UCSD-AML1 (cell line): Measurements from ENCODE around the gene SP7.
A peak's percentile ranks its signal among the peaks of the same experiment; 100 is the strongest.
"Not testable (repeated sequence)": the region's sequence is repeated elsewhere in the genome, so short reads cannot be mapped to it uniquely, and the experiment has no call there.

Source experiments
- DNase-seq: peaks from one replicate; lab custom pipeline; 2025; ENCODE audit not compliant: unreplicated experiment; lab: John Stamatoyannopoulos, UW

SP7 gene

GRCh38 chr12:53324113-53324778 lies 11.9 kb downstream of the SP7 start:
- peak; percentile 62 for DNase-seq

DNA sequence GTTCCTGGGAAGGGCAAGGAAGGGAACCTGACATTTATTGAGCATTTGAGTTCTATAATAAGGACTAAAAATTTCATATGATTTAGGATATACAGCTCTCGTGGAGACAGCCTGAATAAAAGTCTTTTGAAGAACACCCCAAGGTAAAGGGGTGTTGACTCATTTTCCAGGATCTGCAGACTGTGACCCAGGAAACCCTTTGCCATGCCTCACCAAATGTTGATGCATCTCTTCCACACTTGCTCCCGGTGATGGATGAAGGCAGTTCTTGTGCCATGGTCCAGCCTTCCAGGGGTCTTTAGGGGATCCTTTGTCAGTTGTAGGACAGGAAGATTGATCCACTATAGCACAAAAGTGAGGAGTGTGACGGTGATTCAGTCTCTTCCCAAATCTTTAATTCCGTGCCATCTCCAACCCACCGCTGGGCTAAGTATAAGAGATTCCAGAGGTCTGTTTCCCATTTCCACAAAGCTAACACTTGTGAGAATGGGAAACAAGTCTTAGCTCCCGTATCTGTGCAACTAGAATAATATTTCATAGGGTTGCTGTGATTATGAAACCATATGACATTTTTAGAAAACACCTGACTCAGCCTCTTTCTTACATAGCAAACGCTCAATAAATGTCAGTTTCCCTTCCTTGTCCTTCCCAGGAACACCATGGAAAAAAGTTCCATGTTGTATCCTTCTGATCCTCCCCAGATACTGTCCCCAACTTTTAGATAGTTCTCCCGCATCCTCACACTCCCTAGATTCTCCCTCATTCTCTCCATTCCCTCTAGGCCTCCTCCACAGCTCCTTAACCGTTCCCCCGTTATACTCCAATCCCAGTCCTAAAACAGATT lies 15.6 kb downstream of the SP7 start:
- no peak for DNase-seq

DNA sequence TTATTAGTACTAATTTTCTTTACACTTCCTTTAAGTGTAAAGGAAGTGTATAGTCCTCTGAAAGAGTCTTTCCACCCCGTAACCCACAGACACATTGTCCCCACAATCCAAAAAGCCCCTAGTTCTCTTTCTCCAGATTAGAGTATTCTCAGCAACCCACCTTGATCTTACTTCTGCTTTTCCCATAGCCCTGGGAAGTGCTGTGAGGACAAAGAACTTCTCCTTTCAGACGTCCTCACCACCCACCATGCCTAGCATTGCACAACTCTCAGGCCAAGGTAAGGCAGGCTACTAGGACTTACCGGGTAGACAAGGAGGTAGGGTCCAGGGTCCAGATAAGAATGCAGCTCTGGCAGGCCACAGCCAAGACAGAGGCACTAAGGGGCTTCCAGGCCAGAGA lies 22.2 kb downstream of the SP7 start:
- DNase-seq: no peak

GRCh38 chr12:53308276-53308675 lies 27.9 kb downstream of the SP7 start:
- DNase-seq: no peak

GRCh38 chr12:53306826-53307225 lies 29.3 kb downstream of the SP7 start:
- no peak for DNase-seq

DNA sequence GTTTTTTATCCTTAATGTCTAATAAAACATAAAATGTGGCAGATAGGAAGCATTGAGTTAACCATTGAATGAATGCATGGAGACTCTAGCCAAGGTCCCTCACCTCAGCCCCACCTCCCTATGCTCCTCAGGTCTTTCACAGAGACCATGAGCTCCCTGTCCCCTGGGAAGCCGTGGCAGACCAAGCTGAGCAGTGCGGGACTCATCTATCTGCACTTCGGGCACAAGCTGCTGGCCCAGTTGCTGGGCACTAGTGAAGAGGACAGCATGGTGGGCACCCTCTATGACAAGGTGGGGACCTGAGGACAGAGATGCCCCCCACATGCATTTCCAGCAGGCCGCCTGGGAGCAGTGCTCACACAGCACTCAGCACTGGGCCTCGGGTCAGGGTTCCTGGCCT lies 33.3 kb downstream of the SP7 start:
- no peak for DNase-seq

GRCh38 chr12:53300187-53300586 lies 36.0 kb downstream of the SP7 start:
- no peak for DNase-seq

- DNase-seq: peak; percentile 87
Measured at GRCh38 chr12:53299454-53300180, 36.5 kb downstream of the SP7 start, which contains the start of gene MYG1. MYG1 (plus strand) TSS chr12:53299695; CDS start chr12:53299738, 43 bp downstream.

GRCh38 chr12:53299101-53299453 lies 37.1 kb downstream of the SP7 start:
- DNase-seq: no peak

DNA sequence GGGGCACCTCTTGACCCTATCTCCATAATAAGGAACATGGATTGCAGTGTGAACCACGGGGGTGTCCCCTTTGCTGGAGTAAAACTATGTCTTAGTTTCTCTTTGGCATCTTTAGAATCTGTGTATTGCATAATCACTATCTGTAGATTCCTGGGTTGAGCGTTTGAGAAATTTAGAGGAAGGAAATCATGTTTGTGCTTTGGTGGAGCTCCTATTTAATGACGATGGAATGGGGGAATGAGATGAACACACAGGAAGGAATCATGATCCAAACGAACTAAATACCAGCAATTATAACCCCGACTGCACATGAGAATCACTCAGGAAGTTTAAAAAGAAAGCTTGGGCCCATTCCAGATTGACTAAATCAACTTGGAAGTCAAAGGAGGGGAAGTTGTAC lies 38.0 kb downstream of the SP7 start:
- no peak for DNase-seq

DNA sequence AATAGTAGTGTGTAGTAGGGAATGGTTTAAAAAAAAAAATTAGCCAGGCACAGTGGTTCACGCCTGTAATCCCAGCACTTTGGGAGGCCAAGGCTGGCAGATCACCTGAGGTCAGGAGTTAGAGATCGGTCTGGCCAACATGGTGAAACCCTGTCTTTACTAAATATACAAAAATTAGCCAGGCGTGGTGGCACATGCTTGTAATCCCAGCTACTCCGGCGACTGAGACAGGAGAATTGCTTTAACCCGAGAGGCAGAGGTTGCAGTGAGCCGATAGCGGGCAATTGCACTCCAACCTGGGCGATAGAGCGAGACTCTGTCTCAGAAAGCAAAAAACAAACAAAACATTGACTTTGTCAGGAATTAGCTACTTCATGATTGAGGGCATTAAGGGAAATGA lies 39.0 kb downstream of the SP7 start:
- not testable (repeated sequence) for DNase-seq

GRCh38 chr12:53295891-53296219 lies 40.3 kb downstream of the SP7 start:
- no peak for DNase-seq

DNA sequence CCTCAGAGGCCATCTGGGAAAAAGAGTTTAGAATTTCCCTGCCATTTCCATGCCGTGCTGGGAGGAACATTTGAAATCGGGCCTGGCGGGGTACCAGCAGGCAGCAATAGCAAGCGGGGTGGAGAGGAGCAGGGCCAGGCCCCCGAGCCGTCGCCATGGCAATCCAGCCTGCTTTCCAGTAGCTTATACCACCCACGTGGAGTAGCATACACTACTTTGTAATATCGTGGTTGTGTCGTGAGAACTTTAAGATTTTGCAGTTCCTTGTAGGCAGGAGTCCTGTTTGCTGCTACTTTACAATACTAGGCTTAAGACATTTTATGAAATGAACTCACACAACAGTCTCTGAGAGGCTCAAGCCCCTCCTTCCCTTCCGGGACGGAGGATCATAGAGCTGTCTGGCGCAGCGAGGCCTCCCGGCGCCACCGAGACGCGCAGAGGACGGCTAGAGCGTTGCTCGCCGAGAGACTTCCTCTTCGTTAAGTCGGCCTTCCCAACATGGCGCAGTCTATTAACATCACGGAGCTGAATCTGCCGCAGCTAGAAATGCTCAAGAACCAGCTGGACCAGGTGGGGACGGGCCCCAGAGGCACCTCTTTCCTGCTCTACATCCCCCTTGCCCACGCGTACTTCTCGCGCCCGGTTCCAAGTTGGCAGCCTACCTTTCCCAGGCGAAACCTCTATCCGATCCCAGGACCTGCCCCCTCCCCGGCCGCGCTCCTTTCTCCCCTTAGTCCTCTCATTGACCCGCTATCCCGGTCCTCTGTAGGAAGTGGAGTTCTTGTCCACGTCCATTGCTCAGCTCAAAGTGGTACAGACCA lies 40.9 kb downstream of the SP7 start, which contains the start of gene PFDN5:
Gene PFDN5 (plus strand): TSS at position 473 of the 821 bp plus-strand sequence. CDS start 26 bp downstream, at position 499.
- peak; percentile 77 for DNase-seq

DNA sequence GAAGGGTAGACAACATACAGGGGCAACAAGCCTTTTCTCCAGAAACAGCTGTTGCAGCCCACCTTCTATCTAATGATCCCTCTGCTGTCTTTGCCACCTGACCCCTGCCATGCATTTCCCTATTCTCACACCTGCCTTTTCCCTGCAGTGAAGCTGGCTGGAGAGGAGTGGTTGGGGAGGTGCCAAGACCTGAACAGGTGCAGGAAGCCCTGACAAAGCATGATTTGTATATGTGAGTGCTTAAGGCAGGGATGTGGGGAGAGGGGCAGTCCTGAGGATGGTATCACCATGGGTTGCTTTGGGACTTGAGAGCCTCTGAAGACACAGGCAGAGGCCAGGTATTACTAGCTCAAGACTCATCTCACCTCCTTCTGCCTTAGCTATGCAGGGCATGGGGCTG lies 43.7 kb downstream of the SP7 start:
- no peak for DNase-seq

GRCh38 chr12:53290661-53291060 lies 45.5 kb downstream of the SP7 start:
- no peak for DNase-seq

DNA sequence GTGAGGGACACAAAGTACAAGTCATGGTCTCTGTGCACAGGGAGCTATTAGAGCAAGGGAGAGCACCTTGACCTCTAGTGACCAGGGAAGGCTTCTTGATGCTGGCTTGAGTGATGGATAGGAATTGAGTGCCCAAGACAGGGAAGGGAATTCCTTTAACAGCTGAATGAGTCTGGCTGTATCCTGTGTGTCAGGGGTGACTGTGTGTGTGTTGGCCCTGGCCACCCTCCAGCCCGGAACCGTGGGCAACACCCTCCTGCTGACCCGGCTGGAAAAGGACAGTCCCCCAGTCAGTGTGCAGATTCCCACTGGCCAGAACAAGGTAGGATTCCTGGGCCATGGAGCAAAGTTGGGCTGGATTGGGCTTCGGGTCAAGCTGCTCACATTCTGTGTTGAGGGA lies 46.3 kb downstream of the SP7 start:
- DNase-seq: no peak

- no peak for DNase-seq
Measured at GRCh38 chr12:53288322-53288721, 47.8 kb downstream of the SP7 start.

GRCh38 chr12:53287741-53288216 lies 48.4 kb downstream of the SP7 start:
- DNase-seq: peak; percentile 60

GRCh38 chr12:53286448-53286847 lies 49.7 kb downstream of the SP7 start:
- no peak for DNase-seq

DNA sequence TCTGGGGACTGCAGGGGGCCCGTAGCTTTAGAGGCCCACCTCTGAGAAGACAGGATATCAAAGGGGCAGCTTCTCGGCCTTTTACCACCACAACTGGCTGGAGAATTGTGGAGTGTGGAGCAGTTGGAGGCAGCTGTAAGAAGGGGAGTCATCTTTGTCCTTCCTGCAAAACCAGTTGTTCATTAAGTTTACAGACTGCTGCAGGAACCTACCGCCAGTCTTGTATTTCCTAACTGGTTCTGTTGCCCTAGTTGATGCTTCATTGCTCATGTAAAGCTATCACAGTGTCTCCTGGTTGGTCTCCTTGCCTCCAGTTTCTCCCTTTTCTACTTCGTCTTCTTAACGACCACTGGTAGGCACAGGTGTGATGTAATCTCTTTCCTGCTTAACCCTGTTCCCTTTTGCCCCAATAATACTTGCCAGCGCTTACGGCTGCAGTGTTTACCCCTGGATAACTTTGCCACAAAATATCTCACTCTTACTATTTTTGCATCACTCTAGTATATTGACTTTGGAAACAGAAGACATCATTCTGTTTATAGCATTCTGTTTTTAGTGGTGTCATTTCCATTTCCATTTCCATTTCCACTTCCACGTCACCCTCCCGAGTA lies 56.2 kb downstream of the SP7 start:
- DNase-seq: no peak
